H1 (cell line): ENCODE results near the gene CFAP97D2. TPM values are rescaled to one million over a fixed set of nuclear protein-coding genes. Genes with fewer than 3 reads are reported as not detected.

ENCODE experiments used
- KDM5A ChIP-seq: fragments of 200-600 bp; IDR thresholded peaks from 2 replicates; pipeline ENCODE4 v1.7.1; 2012; ENCODE audit warnings: mild to moderate bottlenecking, low read length, inconsistent platforms, mixed read lengths
- PHF8 ChIP-seq: fragments of 200-600 bp; sonication (generic); conservative IDR thresholded peaks from 2 replicates; pipeline ENCODE4 v1.7.1; 2012; ENCODE audit warnings: low read depth, mild to moderate bottlenecking, inconsistent platforms, low read length, moderate library complexity
- SIX5 ChIP-seq: IDR thresholded peaks from 2 replicates; pipeline ENCODE4 v1.6.1; 2011; ENCODE audit warnings: mild to moderate bottlenecking, low read depth, low read length
- TAF1 ChIP-seq: IDR thresholded peaks from 2 replicates; pipeline ENCODE4 v1.6.1; 2011; ENCODE audit warnings: mild to moderate bottlenecking, low read depth, low read length
- polyA plus RNA-seq, 7 experiments: library from polyadenylated mRNA; depleted of rRNA in 3 of 7; stranded (reverse) in 5 of 7; unstranded in 2 of 7; fragments of >200 nt in 5 of 7; fragments of 200-250 nt in 2 of 7; gene quantifications; 1 replicate in 5 of 7; 2 replicates in 1 of 7; 4 replicates in 1 of 7; pipeline versions ENCODE4 v1.2.1 to v1.2.3, GENCODE V29; 2011 to 2013; ENCODE audit warnings: missing spikeins in 2 of 7, mixed read lengths in 2 of 7
- total RNA-seq: library from RNA; stranded (reverse); fragmentation: NEBNext Ultra II Directional; extraction: Animal tissue kit (Norgen Biotek cat#: 25700); gene quantifications from 2 replicates; pipeline ENCODE4 v1.2.1, GENCODE V29; 2021
- TF ChIP-seq, protein P1 (sequence below): IDR thresholded peaks from 2 replicates; pipeline ENCODE4 v1.6.1; 2011; ENCODE audit warnings: low read length, improper control_type of control experiment

Gene CFAP97D2
- total and polyA plus RNA-seq, 2 of the 8 experiments (the other 6 are each of a cell fraction or from before 2014, with no cell fraction given), result not detected

DNA sequence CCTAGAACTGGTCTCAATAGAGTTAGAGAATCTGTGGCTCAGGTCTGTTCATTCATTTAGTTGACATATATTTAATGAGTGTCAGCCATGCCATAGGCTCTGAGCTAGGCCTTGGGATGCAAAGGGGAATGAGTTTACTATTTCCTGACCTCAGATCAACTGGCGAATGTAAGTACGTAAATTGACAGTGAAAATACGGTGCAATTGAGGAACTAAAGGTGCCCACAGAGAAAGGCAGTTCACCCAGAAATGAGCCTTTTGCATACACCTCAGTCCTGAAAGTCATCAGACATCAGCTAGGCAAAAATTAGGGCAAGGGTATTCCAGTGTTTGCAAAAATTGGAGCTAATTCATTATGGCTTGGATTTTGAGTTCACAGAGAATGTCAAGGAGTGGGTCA is 81.8 kb downstream of the CFAP97D2 start (continued):
- TF ChIP-seq, protein P1, sequence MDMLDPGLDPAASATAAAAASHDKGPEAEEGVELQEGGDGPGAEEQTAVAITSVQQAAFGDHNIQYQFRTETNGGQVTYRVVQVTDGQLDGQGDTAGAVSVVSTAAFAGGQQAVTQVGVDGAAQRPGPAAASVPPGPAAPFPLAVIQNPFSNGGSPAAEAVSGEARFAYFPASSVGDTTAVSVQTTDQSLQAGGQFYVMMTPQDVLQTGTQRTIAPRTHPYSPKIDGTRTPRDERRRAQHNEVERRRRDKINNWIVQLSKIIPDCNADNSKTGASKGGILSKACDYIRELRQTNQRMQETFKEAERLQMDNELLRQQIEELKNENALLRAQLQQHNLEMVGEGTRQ, result no peak
- no peak for TF ChIP-seq PHF8
- no peak for TF ChIP-seq TAF1
- no peak for TF ChIP-seq KDM5A
- TF ChIP-seq SIX5, result no peak
